ENCODE data around the gene SERPINB8.

SERPINB8 gene

GRCh38 chr18:63964908-63965307, 5.0 kb upstream of the SERPINB8 start:
- DNase-seq (ENCODE audit: low read depth in 2 of 2, low spot score in 1 of 2) = no peak

GRCh38 chr18:63965716-63966330, 4.1 kb upstream of the SERPINB8 start:
- no peak for DNase-seq (ENCODE audit: low read depth in 2 of 2, low spot score in 1 of 2)

- DNase-seq (ENCODE audit: low read depth in 2 of 2, low spot score in 1 of 2) = no peak
Measured at GRCh38 chr18:63970809-63971205, 926 bp downstream of the SERPINB8 start.

GRCh38 chr18:63971320-63972001, 1.6 kb downstream of the SERPINB8 start:
- no peak for DNase-seq (ENCODE audit: low read depth in 2 of 2, low spot score in 1 of 2)

GRCh38 chr18:63972002-63972376, 2.1 kb downstream of the SERPINB8 start:
- DNase-seq (ENCODE audit: low read depth in 2 of 2, low spot score in 1 of 2) = no peak

GRCh38 chr18:63974991-63975390, 5.1 kb downstream of the SERPINB8 start:
- DNase-seq (ENCODE audit: low read depth in 2 of 2, low spot score in 1 of 2) = no peak

- no peak for DNase-seq (ENCODE audit: low read depth in 2 of 2, low spot score in 1 of 2)
Measured at GRCh38 chr18:63975628-63976027, 5.7 kb downstream of the SERPINB8 start.

GRCh38 chr18:63977040-63977439, 7.2 kb downstream of the SERPINB8 start:
- DNase-seq (ENCODE audit: low read depth in 2 of 2, low spot score in 1 of 2) = no peak

- no peak for DNase-seq (ENCODE audit: low read depth in 2 of 2, low spot score in 1 of 2)
Measured at GRCh38 chr18:63979409-63979920, 9.6 kb downstream of the SERPINB8 start.

- DNase-seq (ENCODE audit: low read depth in 2 of 2, low spot score in 1 of 2) = no peak
Measured at GRCh38 chr18:63980027-63980426, 10.1 kb downstream of the SERPINB8 start.

- no peak for DNase-seq (ENCODE audit: low read depth in 2 of 2, low spot score in 1 of 2)
Measured at GRCh38 chr18:63980896-63981460, 11.1 kb downstream of the SERPINB8 start.

GRCh38 chr18:63981719-63982118, 11.8 kb downstream of the SERPINB8 start:
- no peak for DNase-seq (ENCODE audit: low read depth in 2 of 2, low spot score in 1 of 2)

GRCh38 chr18:63982361-63982760, 12.5 kb downstream of the SERPINB8 start:
- no peak for DNase-seq (ENCODE audit: low read depth in 2 of 2, low spot score in 1 of 2)

GRCh38 chr18:63986885-63987284, 17.0 kb downstream of the SERPINB8 start:
- DNase-seq (ENCODE audit: low read depth in 2 of 2, low spot score in 1 of 2) = no peak

GRCh38 chr18:63987743-63988142, 17.9 kb downstream of the SERPINB8 start:
- no peak for DNase-seq (ENCODE audit: low read depth in 2 of 2, low spot score in 1 of 2)

GRCh38 chr18:63992751-63993150, 22.9 kb downstream of the SERPINB8 start:
- no peak for DNase-seq (ENCODE audit: low read depth in 2 of 2, low spot score in 1 of 2)

GRCh38 chr18:63994783-63995399, 25.0 kb downstream of the SERPINB8 start:
- peak in 1 of 2 donors; percentile 16 for DNase-seq (ENCODE audit: low read depth in 2 of 2, low spot score in 1 of 2)

GRCh38 chr18:63997041-63997440, 27.2 kb downstream of the SERPINB8 start:
- no peak for DNase-seq (ENCODE audit: low read depth in 2 of 2, low spot score in 1 of 2)

GRCh38 chr18:63997606-63998005, 27.7 kb downstream of the SERPINB8 start:
- no peak for DNase-seq (ENCODE audit: low read depth in 2 of 2, low spot score in 1 of 2)

GRCh38 chr18:63999871-64000270, 30.0 kb downstream of the SERPINB8 start:
- no peak for DNase-seq (ENCODE audit: low read depth in 2 of 2, low spot score in 1 of 2)

GRCh38 chr18:64002581-64002980, 32.7 kb downstream of the SERPINB8 start:
- no peak for DNase-seq (ENCODE audit: low read depth in 2 of 2, low spot score in 1 of 2)

- no peak for DNase-seq (ENCODE audit: low read depth in 2 of 2, low spot score in 1 of 2)
Measured at GRCh38 chr18:64009305-64009704, 39.4 kb downstream of the SERPINB8 start.

Data from stimulated activated CD8-positive, alpha-beta memory T cell treated with anti-CD3 and anti-CD28 coated beads, Interleukin-4, amount 100 ng/mL, for 4 hours (primary cell).